Measurements from ENCODE around the gene PATL2. TPM values are rescaled to one million over a fixed set of nuclear protein-coding genes. Genes with fewer than 3 reads are reported as not detected.

Gene PATL2
- total and polyA plus RNA-seq, 2 donors (not counting 3 experiments of a cell fraction or from before 2014, with no cell fraction given) = 0.18 TPM; not detected in 1

DNA sequence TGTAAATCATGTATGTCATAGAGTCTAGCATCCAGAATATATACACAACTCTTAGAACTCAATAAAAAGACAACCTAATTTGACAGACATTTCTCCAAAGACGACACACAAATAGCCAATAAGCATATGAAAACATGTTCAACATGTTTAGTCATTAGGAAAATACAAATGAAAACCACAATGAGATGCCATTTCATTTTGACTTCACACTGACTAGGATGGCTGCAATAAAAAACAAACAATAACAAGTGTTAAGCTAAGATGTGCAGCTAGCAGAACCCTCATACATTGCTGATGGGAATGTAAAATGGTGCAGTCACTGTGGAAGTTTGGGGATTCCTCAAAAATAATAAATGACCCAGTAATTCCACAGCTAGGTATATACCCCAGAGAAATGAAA is 64.1 kb downstream of the PATL2 start:
- CTCF ChIA-PET = interaction anchor here (2.5 kb wide), 1 partner anchor 17 kb away, joined by 10 read pairs; the partner anchor contains the start of gene SPG11
- no peaks in the 10 kb centered on the region for H3K27me3 ChIP-seq (ENCODE audit: control insufficient read depth in 2 of 2, insufficient read depth in 2 of 2, low read length in 2 of 2)
- no peaks in the 10 kb centered on the region for H3K9me1 ChIP-seq (replicated peaks; ENCODE audit: control insufficient read depth, extremely low read depth, insufficient read depth, low read length)
- H3K4me1 ChIP-seq (ENCODE audit: control insufficient read depth, extremely low read depth, insufficient read depth, low read length) = no peaks in the 10 kb centered on the region
- no TSS peak for BruUV-seq (replicated peaks)
- peaks cover 14% of the 10 kb centered on the region for H3K79me2 ChIP-seq (ENCODE audit: control insufficient read depth, insufficient read depth, low read length)
- dilution Hi-C loops (cut with MboI; ENCODE audit: extremely low pct_ligation_motif_present, low sequenced_read_pairs) = no loop called here
- H3K4me3 ChIP-seq (replicated peaks in 1 of 3; ENCODE audit: insufficient read depth in 1 of 3, low read depth in 1 of 3, low read length in 3 of 3) = no peak overlapping the region
- peaks cover 2 to 8% of the 10 kb centered on the region in 2 experiments for H3K36me3 ChIP-seq (ENCODE audit: control insufficient read depth in 2 of 2, extremely low read depth in 1 of 2, insufficient read depth in 2 of 2, low read length in 2 of 2)
- H3K4me2 ChIP-seq (ENCODE audit: insufficient read depth, low read length) = no peak overlapping the region
- intact Hi-C loops (cut with micrococcal nuclease) = no loop called here
- no peak overlapping the region for H2AFZ ChIP-seq (ENCODE audit: low read depth, low read length)
- no peak overlapping the region for H3K9ac ChIP-seq (replicated peaks; ENCODE audit: extremely low read depth, insufficient read depth, low read length)
- TF ChIP-seq FOS (IDR thresholded peaks at IDR 0.05; ENCODE audit: borderline replicate concordance, insufficient read depth, low read length) = no peak
- TF ChIP-seq POLR2A (IDR thresholded peaks at IDR 0.05; ENCODE audit: low read depth, low read length) = no peak
- no peak for TF ChIP-seq MAX (IDR thresholded peaks at IDR 0.05; ENCODE audit: insufficient read depth, insufficient read length)
- no peak for TF ChIP-seq MYC (IDR thresholded peaks at IDR 0.05; ENCODE audit: low read depth, low read length)
- TF ChIP-seq POLR2AphosphoS5 (IDR thresholded peaks at IDR 0.05; ENCODE audit: insufficient read depth, low read depth, low read length) = no peak
- TF ChIP-seq GATA2 (IDR thresholded peaks at IDR 0.05; ENCODE audit: insufficient read depth, insufficient read length, low read depth, low read length) = no peak
- TF ChIP-seq JUN (IDR thresholded peaks at IDR 0.05; ENCODE audit: borderline replicate concordance, insufficient read depth, insufficient read length, low read depth) = no peak
- no peak for TF ChIP-seq CTCF (IDR thresholded peaks at IDR 0.05; ENCODE audit: extremely low read depth in 1 of 2, insufficient read depth in 1 of 2, low read depth in 1 of 2, low read length in 2 of 2)
- TF ChIP-seq EZH2 (IDR thresholded peaks at IDR 0.05; ENCODE audit: borderline replicate concordance, low read depth, low read length, severe bottlenecking) = no peak
- no peaks in the 10 kb centered on the region for H3K9me3 ChIP-seq (replicated peaks; ENCODE audit: control insufficient read depth, insufficient read depth, low read length)
- POLR2A ChIA-PET = no interaction called here
- DNase-seq (ENCODE audit: low read depth, low spot score) (no peak), FAIRE-seq (no peak)
- no peaks in the 10 kb centered on the region for H4K20me1 ChIP-seq (replicated peaks; ENCODE audit: control insufficient read depth, extremely low read depth, insufficient read depth, low read length)
- no peak overlapping the region for H3K27ac ChIP-seq (ENCODE audit: insufficient read depth, low read depth, low read length)
